Natural killer cell (primary cell): ENCODE results near the gene HDAC11. TPM values are rescaled to one million over a fixed set of nuclear protein-coding genes. Genes with fewer than 3 reads are reported as not detected.

ENCODE experiments used
- ATAC-seq, 3 donors: fragments of 150-1000 bp in 2 of 3; fragments of 200-7000 bp in 1 of 3; cut with Tn5 transposase; 1 replicate in 1 of 3; 2 replicates in 2 of 3; pipeline ENCODE4 v1.10.0; 2021; ENCODE audit warnings: mild to moderate bottlenecking in 2 of 3, moderate library complexity in 2 of 3
- DNase-seq, 2 donors: peaks; one replicate each; pipeline versions ENCODE4 v3.0.0 to v3.0.0-alpha.2; 2013 to 2021; ENCODE audit warnings: mixed read lengths in 1 of 2
- H3K27ac ChIP-seq: one replicate; pipeline ENCODE4 v1.5.1; 2013; ENCODE audit warnings: mild to moderate bottlenecking, low read length
- H3K27me3 ChIP-seq: one replicate; pipeline ENCODE4 v1.6.1; 2013; ENCODE audit warnings: low read length; ENCODE audit not compliant: control insufficient read depth, insufficient read depth
- H3K36me3 ChIP-seq: one replicate; pipeline ENCODE4 v1.6.1; 2013; ENCODE audit warnings: low read length; ENCODE audit not compliant: control insufficient read depth, insufficient read depth
- H3K4me1 ChIP-seq: one replicate; pipeline ENCODE4 v1.6.1; 2013; ENCODE audit warnings: low read length; ENCODE audit not compliant: control insufficient read depth, insufficient read depth
- H3K4me3 ChIP-seq: one replicate; pipeline ENCODE4 v1.5.1; 2013; ENCODE audit warnings: low read length
- H3K9me3 ChIP-seq: one replicate; pipeline ENCODE4 v1.6.1; 2013; ENCODE audit warnings: low read length; ENCODE audit not compliant: control insufficient read depth, insufficient read depth
- H3K27ac Mint-ChIP-seq, 2 donors: one replicate each; pipeline ENCODE4 v1.8.0; 2022; ENCODE audit warnings: mild to moderate bottlenecking in 2 of 2, mixed read lengths in 2 of 2, moderate library complexity in 1 of 2
- H3K27me3 Mint-ChIP-seq, 2 donors: one replicate each; pipeline ENCODE4 v1.8.0; 2022; ENCODE audit warnings: low read depth in 2 of 2, mixed read lengths in 2 of 2
- H3K36me3 Mint-ChIP-seq: one replicate; pipeline ENCODE4 v1.8.0; 2022; ENCODE audit warnings: mixed read lengths
- H3K4me1 Mint-ChIP-seq, 2 donors: one replicate each; pipeline ENCODE4 v1.8.0; 2022; ENCODE audit warnings: mixed read lengths in 2 of 2
- H3K4me3 Mint-ChIP-seq: one replicate; pipeline ENCODE4 v1.8.0; 2022; ENCODE audit warnings: mild to moderate bottlenecking, moderate library complexity, mixed read lengths
- H3K9me3 Mint-ChIP-seq, 2 donors: one replicate each; pipeline ENCODE4 v1.8.0; 2022; ENCODE audit warnings: mixed read lengths in 2 of 2
- CTCF ChIP-seq: fragments of 200-600 bp; IDR thresholded peaks from one replicate; pipeline ENCODE4 v1.8.0; 2022; ENCODE audit warnings: antibody characterized with exemption
- WGBS: methylation state at CpG from one replicate; pipeline ENCODE4 v1.1.7; 2013; ENCODE audit warnings: missing lambda C conversion rate; ENCODE audit not compliant: insufficient coverage; 5-methylcytosine and 5-hydroxymethylcytosine counted together
- intact Hi-C: fragments of 100-400 bp; cut with micrococcal nuclease; formaldehyde crosslinking; loops from one replicate; pipeline ENCODE4 v1.14.2; 2022
- total RNA-seq, 4 donors: library from RNA; stranded (reverse); fragments of 120-200 nt in 1 of 4; gene quantifications; one replicate each; pipeline versions ENCODE4 v1.2.3 to v1.2.4, GENCODE V29; 2013 to 2022

Gene HDAC11
- total RNA-seq, 3 donors from 2014 or later (not counting 1 experiment from before 2014, with no cell fraction given) = 3.4 to 5.3 (median 3.9) TPM

GRCh38 chr3:13502791-13503060 lies 22.6 kb downstream of the HDAC11 start:
- intact Hi-C loops = no loop called here
- 98% methylated on average over 8 of the region's 8 CpGs for WGBS
- Histone ChIP-seq H3K9me3 (no peaks in the 10 kb centered on the region), H3K27ac (no peak overlapping the region), H3K36me3 (no peaks in the 10 kb centered on the region), H3K4me1 (no peaks in the 10 kb centered on the region), H3K4me3 (no peak overlapping the region), H3K27me3 (no peaks in the 10 kb centered on the region)
- no peak for DNase-seq
- ATAC-seq = no peak
- H3K4me1 Mint-ChIP-seq = no peaks in the 10 kb centered on the region
- no peaks in the 10 kb centered on the region for H3K9me3 Mint-ChIP-seq
- no peak for TF ChIP-seq CTCF
- H3K27me3 Mint-ChIP-seq = no peaks in the 10 kb centered on the region
- H3K36me3 Mint-ChIP-seq = no peaks in the 10 kb centered on the region
- no peak overlapping the region for H3K4me3 Mint-ChIP-seq
- H3K27ac Mint-ChIP-seq = no peak overlapping the region

- Mint-ChIP-seq H3K9me3 (no peaks in the 10 kb centered on the region), H3K4me3 (no peak overlapping the region), H3K4me1 (no peaks in the 10 kb centered on the region), H3K36me3 (no peaks in the 10 kb centered on the region), H3K27me3 (no peaks in the 10 kb centered on the region), H3K27ac (no peak overlapping the region)
- H3K36me3 ChIP-seq = no peaks in the 10 kb centered on the region
- no peak for DNase-seq
- intact Hi-C loops = no loop called here
- ATAC-seq = no peak
- no peak overlapping the region for H3K27ac ChIP-seq
- no peak overlapping the region for H3K4me3 ChIP-seq
- no peak for TF ChIP-seq CTCF
- H3K27me3 ChIP-seq = no peaks in the 10 kb centered on the region
- WGBS = 90% methylated on average over 23 of the region's 23 CpGs
- no peaks in the 10 kb centered on the region for H3K4me1 ChIP-seq
- no peaks in the 10 kb centered on the region for H3K9me3 ChIP-seq
Measured at GRCh38 chr3:13504161-13504831, 24.2 kb downstream of the HDAC11 start.

DNA sequence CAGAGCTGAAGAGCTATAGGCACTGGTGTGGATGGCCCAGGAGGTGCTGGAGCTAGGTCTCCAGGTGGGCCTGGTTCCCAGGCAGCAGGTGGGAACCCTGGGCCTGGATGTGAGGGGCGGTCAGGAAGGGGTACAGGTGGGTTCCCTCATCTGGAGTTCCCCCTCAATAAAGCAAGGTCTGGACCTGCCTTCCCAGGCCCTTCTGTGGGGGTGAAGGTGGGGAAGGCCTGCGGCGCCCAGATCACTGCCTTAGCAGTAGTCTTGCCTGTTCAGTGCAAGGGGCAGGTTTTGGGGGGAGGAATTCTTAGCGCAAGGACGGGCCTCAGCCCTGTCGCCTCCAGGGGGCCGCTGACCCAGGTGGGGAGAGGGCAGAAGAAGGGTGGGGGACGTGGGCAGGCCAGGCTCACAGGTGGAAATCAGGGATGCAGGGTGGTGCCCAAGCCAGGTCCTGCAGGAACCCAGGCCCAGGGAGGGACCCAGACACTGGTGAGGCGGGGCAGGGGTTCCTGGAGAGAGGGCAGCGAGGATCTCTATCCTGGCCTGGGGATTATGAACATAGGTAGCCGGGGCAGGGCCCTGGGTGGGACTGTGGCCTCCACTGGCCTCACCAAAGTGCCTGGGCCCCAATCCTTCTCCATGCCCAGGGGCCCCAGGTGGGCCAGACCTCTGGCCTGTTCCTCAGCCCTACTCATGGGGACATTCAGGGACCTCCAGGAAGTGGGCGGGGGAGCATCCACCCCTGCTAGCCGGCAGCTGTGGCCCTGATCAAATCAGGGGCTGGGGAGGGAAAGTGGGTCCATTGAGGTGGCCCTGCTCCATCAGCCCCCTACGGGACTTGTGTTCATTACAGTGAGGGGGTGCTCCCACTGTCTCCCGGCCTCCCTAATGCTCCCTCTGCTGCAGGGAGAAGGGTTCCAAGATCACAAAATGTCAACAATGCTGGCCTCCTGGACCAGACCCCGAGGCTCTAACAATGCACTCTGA lies 25.3 kb downstream of the HDAC11 start:
- ATAC-seq = no peak
- DNase-seq = no peak
- Mint-ChIP-seq H3K27me3 (no peaks in the 10 kb centered on the region), H3K4me3 (no peak overlapping the region), H3K27ac (no peak overlapping the region), H3K4me1 (no peaks in the 10 kb centered on the region), H3K36me3 (no peaks in the 10 kb centered on the region), H3K9me3 (no peaks in the 10 kb centered on the region)
- H3K27ac ChIP-seq = no peak overlapping the region
- WGBS = 86% methylated on average over 16 of the region's 16 CpGs
- no peaks in the 10 kb centered on the region for H3K9me3 ChIP-seq
- no peak for TF ChIP-seq CTCF
- H3K27me3 ChIP-seq = no peaks in the 10 kb centered on the region
- H3K4me3 ChIP-seq = no peak overlapping the region
- intact Hi-C loops = no loop called here
- H3K4me1 ChIP-seq = no peaks in the 10 kb centered on the region
- no peaks in the 10 kb centered on the region for H3K36me3 ChIP-seq
